ENCODE data around the gene HARS1. TPM values are rescaled to one million over a fixed set of nuclear protein-coding genes. Genes with fewer than 3 reads are reported as not detected.
"Not testable (repeated sequence)": the region's sequence is repeated elsewhere in the genome, so short reads cannot be mapped to it uniquely, and the experiment has no call there.

Gene HARS1
- total RNA-seq, 2 donors from 2014 or later, result 78.4 to 85.1 TPM

DNA sequence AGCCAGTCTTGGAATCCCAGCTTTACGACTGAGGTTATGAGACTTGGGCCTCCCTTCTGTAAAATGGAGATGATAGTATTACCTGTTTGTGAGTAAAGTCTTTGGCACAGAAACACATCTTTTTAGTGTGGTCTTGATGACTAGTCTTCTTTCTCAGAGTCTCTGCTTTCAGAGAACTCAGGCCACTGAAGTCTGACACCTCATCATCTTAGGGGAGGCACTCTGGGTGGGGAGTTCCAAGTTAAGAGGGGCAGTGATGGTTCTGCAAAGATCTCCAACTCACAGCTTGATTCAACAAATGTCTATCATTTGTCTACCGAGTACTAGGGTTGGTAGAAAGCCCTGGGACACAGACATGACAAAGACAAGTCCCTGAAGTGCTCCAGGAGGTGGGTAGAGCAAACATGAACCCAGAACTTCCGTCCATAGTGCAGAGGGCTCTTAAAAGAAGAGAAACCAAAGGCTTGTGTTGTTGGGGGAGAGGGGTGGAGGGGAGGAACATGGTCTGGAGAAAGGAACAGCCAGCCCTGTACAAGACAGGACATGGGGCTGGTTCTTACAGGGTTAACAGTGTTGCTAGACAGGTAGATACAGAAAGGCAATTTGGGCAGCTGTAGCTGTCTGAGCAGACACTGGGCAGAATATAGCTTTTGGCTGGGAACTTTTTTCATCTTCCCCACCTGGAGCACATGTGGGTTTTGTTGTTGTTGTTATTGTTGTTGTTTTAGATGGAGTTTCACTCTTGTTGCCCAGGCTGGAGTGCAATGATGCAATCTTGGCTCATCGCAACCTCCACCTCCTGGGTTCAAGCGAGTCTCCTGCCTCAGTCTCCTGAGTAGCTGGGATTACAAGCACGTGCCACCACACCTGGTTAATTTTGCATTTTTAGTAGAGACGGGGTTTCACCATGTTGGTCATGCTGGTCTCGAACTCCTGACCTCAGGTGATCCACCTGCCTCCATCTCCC, 55.6 kb downstream of the HARS1 start:
- H3K9me3 Mint-ChIP-seq, result no peaks in the 10 kb centered on the region
- peak overlapping the region; percentile 77 for H3K27ac Mint-ChIP-seq
- peaks cover 0 to 8% of the 10 kb centered on the region in 2 donors for H3K36me3 Mint-ChIP-seq (ENCODE audit: insufficient read depth in 2 of 2)
- peaks cover 32% of the 10 kb centered on the region for H3K27me3 Mint-ChIP-seq (ENCODE audit: low read depth)
- DNase-seq, result peak; percentile 43 to 45
- peak; percentile 36 to 50 for ATAC-seq (replicated peaks in 1 of 2)
- H3K4me3 Mint-ChIP-seq, result peak overlapping the region; percentile 11 to 64
- peaks cover 60% of the 10 kb centered on the region for H3K4me1 Mint-ChIP-seq (ENCODE audit: low read depth)

DNA sequence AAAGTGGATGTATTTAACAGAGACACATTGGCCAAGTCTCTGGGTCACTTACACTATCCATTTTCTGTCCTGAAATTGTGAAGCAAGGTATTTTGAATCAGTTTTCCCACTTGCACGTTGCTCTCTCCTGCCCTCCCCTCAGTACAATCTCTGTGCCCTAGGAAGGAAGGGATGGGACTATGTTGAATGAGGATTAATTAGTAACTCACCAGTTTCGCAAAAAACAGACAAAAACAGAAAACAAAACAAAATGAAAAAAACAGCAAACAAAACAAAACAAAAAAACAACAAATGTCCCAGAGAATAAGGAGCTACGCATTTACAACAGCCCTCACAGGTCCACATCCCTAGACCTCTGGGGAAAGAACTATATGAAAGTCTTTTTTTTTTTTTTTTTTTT, 57.1 kb downstream of the HARS1 start:
- H3K27me3 Mint-ChIP-seq (ENCODE audit: low read depth), result peaks cover 32% of the 10 kb centered on the region
- ATAC-seq (replicated peaks in 1 of 2) (no peak), DNase-seq (no peak)
- no peak overlapping the region for H3K27ac Mint-ChIP-seq
- H3K36me3 Mint-ChIP-seq (ENCODE audit: insufficient read depth in 2 of 2), result no peaks in the 10 kb centered on the region
- H3K9me3 Mint-ChIP-seq, result no peaks in the 10 kb centered on the region
- H3K4me1 Mint-ChIP-seq (ENCODE audit: low read depth), result peaks cover 51% of the 10 kb centered on the region
- peak overlapping the region; percentile 13 to 81 for H3K4me3 Mint-ChIP-seq

DNA sequence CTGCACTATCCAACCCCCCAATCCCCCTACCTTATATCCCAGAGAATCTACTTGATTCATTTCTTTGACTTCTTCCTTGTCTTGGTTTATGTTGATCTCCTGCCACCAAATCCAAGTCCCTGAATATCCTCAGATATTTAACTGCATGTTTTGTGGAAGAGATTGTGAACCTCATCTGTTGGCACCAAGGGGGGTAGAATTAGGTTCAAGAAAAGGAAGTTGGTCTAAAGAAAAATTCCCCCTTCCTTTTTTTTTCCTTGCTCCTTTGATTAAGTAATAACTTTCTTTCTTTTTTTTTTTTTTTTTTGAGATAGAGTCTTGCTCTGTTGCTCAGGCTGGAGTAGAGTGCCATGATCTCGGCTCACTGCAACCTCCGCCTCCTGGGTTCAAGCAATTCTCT, 57.7 kb downstream of the HARS1 start:
- H3K27me3 Mint-ChIP-seq (ENCODE audit: low read depth), result peaks cover 32% of the 10 kb centered on the region
- H3K9me3 Mint-ChIP-seq, result no peaks in the 10 kb centered on the region

DNA sequence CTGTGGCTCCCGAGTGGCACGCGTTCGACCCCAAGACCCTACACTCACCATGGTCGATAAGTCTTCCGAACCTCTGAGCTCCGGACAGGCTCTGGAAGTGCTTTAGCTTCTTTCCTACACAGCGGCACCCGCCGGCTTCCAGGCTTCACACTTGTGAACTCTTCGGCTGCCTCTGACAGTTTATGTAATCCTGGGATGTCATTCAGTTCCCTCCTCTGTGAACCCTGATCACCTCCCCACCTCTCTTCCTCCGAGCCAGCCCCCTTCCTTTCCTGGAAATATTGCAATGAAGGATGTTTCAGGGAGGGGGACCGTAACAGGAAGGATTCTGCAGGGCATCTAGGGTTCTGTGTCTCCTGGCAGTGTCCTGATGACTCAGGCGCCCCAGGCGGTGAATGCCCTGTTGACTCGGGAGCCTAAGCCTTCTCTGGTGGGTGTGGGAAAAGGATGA, 58.1 kb downstream of the HARS1 start, which contains the start of gene CD14:
Gene CD14 (minus strand): TSS at position 155 of the 451 bp plus-strand sequence. CDS start 104 bp downstream, at position 51.
- ATAC-seq (replicated peaks in 1 of 2), result no peak

More for the DNA sequence above, 57.7 kb downstream of the HARS1 start:
- no peak overlapping the region for H3K27ac Mint-ChIP-seq
- DNase-seq (no peak), ATAC-seq (replicated peaks in 1 of 2) (no peak)
- H3K4me1 Mint-ChIP-seq (ENCODE audit: low read depth), result peaks cover 46% of the 10 kb centered on the region
- no peaks in the 10 kb centered on the region for H3K36me3 Mint-ChIP-seq (ENCODE audit: insufficient read depth in 2 of 2)
- H3K4me3 Mint-ChIP-seq, result peak overlapping the region; percentile 81 to 91

DNA sequence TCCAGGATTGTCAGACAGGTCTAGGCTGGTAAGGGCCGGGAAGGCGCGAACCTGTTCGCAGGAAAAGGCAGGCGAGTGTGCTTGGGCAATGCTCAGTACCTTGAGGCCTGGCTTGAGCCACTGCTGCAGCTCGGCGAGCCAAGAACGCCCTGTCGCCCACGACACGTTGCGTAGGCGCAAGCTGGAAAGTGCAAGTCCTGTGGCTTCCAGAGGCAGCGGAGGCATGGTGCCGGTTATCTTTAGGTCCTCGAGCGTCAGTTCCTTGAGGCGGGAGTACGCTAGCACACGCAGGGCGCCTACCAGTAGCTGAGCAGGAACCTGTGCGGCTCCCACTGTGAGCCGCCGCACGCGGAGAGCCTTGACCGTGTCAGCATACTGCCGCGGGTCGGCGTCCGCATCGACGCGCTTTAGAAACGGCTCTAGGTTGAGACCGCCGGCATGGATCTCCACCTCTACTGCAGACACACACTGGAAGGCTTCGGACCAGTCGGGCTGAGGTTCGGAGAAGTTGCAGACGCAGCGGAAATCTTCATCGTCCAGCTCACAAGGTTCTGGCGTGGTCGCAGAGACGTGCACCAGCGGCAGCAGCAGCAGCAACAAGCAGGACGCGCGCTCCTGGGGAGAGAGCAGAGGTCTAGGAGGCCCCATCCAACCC, 58.7 kb downstream of the HARS1 start:
- peaks cover 4 to 6% of the 10 kb centered on the region in 2 donors for H3K36me3 Mint-ChIP-seq (ENCODE audit: insufficient read depth in 2 of 2)
- peak; percentile 57 to 60 for DNase-seq
- peaks cover 39% of the 10 kb centered on the region for H3K4me1 Mint-ChIP-seq (ENCODE audit: low read depth)
- peaks cover 2 to 4% of the 10 kb centered on the region in 2 donors for H3K9me3 Mint-ChIP-seq
- ATAC-seq (replicated peaks in 1 of 2), result peak; percentile 61 to 72
- H3K27me3 Mint-ChIP-seq (ENCODE audit: low read depth), result peaks cover 32% of the 10 kb centered on the region
- peak overlapping the region; percentile 81 to 91 for H3K4me3 Mint-ChIP-seq
- no peak overlapping the region for H3K27ac Mint-ChIP-seq

More for the DNA sequence above, 58.1 kb downstream of the HARS1 start, which contains the start of gene CD14:
- Mint-ChIP-seq H3K4me3 (peak within 1 kb of the TSS; percentile 81 to 91), H3K4me1 (ENCODE audit: low read depth) (peaks cover 42% of the 10 kb centered on the region), H3K27ac (no peak within 1 kb of the TSS), H3K9me3 (peaks cover 2 to 3% of the 10 kb centered on the region in 2 donors), H3K27me3 (ENCODE audit: low read depth) (peaks cover 32% of the 10 kb centered on the region), H3K36me3 (ENCODE audit: insufficient read depth in 2 of 2) (peaks cover 3 to 4% of the 10 kb centered on the region in 2 donors)
- peak in 1 of 2 donors; percentile 9 for DNase-seq

DNA sequence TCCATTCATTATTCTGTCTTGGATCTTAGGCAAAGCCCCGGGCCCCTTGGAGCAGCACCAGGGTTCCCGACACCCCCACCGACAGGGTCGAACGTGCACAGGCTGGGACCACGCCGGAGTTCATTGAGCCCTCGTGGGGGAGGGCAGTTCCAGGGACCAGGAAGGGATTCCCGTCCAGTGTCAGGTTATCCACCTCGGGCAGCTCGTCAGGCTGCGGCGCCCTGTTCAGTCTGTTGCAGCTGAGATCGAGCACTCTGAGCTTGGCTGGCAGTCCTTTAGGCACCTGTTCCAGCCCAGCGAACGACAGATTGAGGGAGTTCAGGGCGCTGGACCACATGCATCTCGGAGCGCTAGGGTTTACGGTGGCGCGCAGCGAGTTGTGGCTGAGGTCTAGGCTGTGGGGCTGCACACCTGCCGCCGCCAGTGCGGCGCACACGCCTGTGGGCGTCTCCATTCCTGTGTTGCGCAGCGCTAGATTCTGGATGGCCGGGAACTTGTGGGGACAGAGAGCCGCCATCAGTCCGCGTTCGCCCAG, 59.3 kb downstream of the HARS1 start:
- H3K36me3 Mint-ChIP-seq (ENCODE audit: insufficient read depth in 2 of 2), result peaks cover 4 to 9% of the 10 kb centered on the region in 2 donors
- DNase-seq (peak; percentile 14 to 35), ATAC-seq (replicated peaks in 1 of 2) (peak; percentile 25 to 34)
- H3K27me3 Mint-ChIP-seq (ENCODE audit: low read depth), result peaks cover 32% of the 10 kb centered on the region
- H3K9me3 Mint-ChIP-seq, result peaks cover 5 to 6% of the 10 kb centered on the region in 2 donors
- no peak overlapping the region for H3K27ac Mint-ChIP-seq
- H3K4me3 Mint-ChIP-seq, result peak overlapping the region; percentile 81 to 91
- peaks cover 39% of the 10 kb centered on the region for H3K4me1 Mint-ChIP-seq (ENCODE audit: low read depth)

DNA sequence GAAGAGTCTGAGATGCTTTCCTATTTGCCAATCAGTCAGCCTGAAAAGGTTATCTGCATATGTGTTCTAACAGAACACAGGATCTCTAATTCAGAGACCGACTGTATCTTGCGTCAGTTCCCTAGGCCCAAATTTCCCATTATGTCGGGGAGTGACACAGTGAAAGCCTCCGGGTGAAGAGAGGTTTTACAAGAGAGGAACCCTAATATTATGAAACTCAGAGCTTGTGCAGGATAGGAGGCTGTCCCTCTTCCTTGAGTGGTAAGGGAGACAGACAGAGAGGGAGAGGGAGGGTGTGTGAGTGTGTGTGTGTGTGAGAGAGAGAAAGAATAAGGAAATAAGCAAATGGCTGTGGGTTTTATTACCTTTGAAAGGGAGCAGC, 60.1 kb downstream of the HARS1 start:
- Mint-ChIP-seq H3K27me3 (ENCODE audit: low read depth) (peaks cover 32% of the 10 kb centered on the region), H3K4me1 (ENCODE audit: low read depth) (peaks cover 39% of the 10 kb centered on the region), H3K27ac (no peak overlapping the region), H3K4me3 (peak overlapping the region; percentile 8 to 33), H3K36me3 (ENCODE audit: insufficient read depth in 2 of 2) (peaks cover 4 to 9% of the 10 kb centered on the region in 2 donors), H3K9me3 (peaks cover 6% of the 10 kb centered on the region in 2 donors)
- DNase-seq, result no peak
- ATAC-seq (replicated peaks in 1 of 2), result no peak

DNA sequence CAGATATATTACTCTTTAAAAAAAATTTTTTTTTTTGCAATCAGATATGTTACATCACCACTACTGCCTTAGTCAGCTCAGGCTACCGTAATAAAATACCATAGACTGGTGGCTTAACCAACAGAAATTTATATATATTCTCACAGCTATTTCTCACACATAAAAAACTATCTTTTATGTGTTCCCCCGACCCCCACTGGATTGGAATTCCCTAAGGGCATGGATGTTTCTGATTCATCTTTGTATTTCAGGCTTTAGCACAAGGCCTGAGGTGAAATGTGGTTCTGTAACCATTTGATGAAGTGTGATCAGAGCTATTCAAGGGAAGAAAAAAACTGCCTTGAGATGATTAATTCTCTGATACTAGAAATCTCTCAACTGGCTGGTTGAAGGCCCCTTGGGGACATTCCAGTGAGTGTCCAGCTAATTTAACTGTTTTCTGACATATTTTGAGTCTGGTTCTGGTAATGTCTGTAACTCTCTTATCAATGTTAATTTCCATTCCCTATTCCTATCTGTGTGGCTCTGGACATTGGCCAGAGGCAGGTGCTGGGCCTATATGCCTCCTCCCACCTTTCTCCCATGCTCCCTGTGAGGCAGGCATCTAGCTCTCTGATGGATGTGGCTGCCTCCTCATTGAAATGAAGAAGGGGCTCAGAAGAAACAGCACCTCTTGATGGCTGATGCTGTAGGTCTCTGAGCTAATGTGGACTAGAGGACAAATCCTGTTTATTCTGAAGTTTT, 60.7 kb downstream of the HARS1 start:
- H3K4me3 Mint-ChIP-seq, result peak overlapping the region in 1 of 2 donors; percentile 33

DNA sequence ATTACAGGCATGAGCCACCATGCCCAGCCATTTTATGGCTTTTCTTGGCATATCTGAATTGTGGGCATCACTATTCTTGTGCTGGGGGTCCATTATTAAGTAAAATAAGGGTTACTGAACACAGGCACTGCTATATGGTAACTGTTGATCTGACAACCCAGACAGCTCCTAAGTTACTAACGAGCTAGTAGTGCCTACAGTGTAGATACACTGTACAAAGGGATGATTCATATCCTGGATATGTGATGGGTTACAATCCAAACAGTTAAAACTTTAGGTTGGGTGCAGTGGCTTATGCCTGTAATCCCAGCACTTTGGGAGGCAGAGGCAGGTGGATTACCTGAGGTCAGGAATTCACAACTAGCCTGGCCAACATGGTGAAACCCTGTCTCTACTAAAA, 62.5 kb downstream of the HARS1 start:
- H3K27ac Mint-ChIP-seq, result no peak overlapping the region
- H3K27me3 Mint-ChIP-seq (ENCODE audit: low read depth), result peaks cover 26% of the 10 kb centered on the region
- peaks cover 4 to 9% of the 10 kb centered on the region in 2 donors for H3K36me3 Mint-ChIP-seq (ENCODE audit: insufficient read depth in 2 of 2)
- H3K9me3 Mint-ChIP-seq, result peaks cover 6% of the 10 kb centered on the region in 2 donors
- no peak for ATAC-seq (replicated peaks in 1 of 2)
- peaks cover 19% of the 10 kb centered on the region for H3K4me1 Mint-ChIP-seq (ENCODE audit: low read depth)
- no peak overlapping the region for H3K4me3 Mint-ChIP-seq
- no peak for DNase-seq

More for the DNA sequence above, 60.7 kb downstream of the HARS1 start:
- Mint-ChIP-seq H3K9me3 (peaks cover 6% of the 10 kb centered on the region in 2 donors), H3K27ac (no peak overlapping the region), H3K4me1 (ENCODE audit: low read depth) (peaks cover 35% of the 10 kb centered on the region), H3K27me3 (ENCODE audit: low read depth) (peaks cover 32% of the 10 kb centered on the region), H3K36me3 (ENCODE audit: insufficient read depth in 2 of 2) (peaks cover 4 to 9% of the 10 kb centered on the region in 2 donors)
- ATAC-seq (replicated peaks in 1 of 2) (no peak), DNase-seq (no peak)

DNA sequence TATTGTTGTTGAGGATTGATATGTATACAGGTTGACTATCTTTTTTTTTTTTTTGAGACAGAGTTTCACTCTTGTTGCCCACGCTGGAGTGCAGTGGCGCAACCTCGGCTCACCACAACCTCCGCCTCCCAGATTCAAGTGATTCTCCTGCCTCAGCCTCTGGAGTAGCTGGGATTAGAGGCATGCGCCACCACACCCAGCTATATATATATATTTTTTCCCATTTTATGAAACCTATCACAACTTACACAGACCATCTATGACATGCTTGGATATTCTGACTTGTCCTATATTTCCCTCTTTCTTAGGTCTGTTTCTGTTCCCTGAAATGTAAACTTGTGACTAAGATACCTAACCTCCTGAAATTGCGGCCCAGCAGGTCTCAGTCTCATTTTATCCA, 63.2 kb downstream of the HARS1 start:
- H3K4me1 Mint-ChIP-seq (ENCODE audit: low read depth), result peaks cover 13% of the 10 kb centered on the region
- peaks cover 6% of the 10 kb centered on the region in 2 donors for H3K9me3 Mint-ChIP-seq
- no peak overlapping the region for H3K4me3 Mint-ChIP-seq
- DNase-seq, result no peak
- H3K27me3 Mint-ChIP-seq (ENCODE audit: low read depth), result peaks cover 21% of the 10 kb centered on the region
- H3K27ac Mint-ChIP-seq, result no peak overlapping the region
- peaks cover 4 to 9% of the 10 kb centered on the region in 2 donors for H3K36me3 Mint-ChIP-seq (ENCODE audit: insufficient read depth in 2 of 2)
- no peak for ATAC-seq (replicated peaks in 1 of 2)

DNA sequence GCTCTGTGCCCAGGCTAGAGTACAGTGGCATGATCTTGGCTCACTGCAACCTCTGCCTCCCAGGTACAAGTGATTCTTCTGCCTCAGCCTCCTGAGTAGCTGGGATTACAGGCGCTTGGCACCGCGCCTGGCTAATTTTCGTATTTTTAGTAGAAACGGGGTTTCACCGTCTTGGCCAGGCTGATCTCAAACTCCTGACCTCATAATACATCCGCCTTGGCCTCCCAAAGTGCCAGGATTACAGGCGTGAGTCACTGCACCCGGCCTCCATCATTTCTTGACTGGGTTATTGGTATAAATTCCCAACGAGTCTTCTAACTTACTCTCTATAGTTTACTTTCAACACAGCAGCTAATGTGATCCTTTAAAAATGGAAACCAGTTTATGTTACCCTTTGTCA, 66.3 kb downstream of the HARS1 start:
- DNase-seq; H3K36me3 Mint-ChIP-seq (ENCODE audit: insufficient read depth in 2 of 2); H3K4me1 Mint-ChIP-seq (ENCODE audit: low read depth); ATAC-seq (replicated peaks in 1 of 2); H3K27me3 Mint-ChIP-seq (ENCODE audit: low read depth); H3K9me3 Mint-ChIP-seq; H3K27ac Mint-ChIP-seq; H3K4me3 Mint-ChIP-seq: not testable (repeated sequence)
